Breast epithelium (tissue), 4 donors: ENCODE data around the gene MLX. TPM values are rescaled to one million over a fixed set of nuclear protein-coding genes. Genes with fewer than 3 reads are reported as not detected.
A peak's percentile ranks its signal among the peaks of the same experiment; 100 is the strongest.
"Not testable (repeated sequence)": the region's sequence is repeated elsewhere in the genome, so short reads cannot be mapped to it uniquely, and the experiment has no call there.

ENCODE experiments used
- DNase-seq, 2 donors: peaks; one replicate each; pipeline ENCODE4 v3.0.0-alpha.2; 2019; ENCODE audit warnings: low spot score in 2 of 2
- H3K27ac ChIP-seq, 2 donors: fragments of 200-600 bp; sonication (generic) in 1 of 2; one replicate each; pipeline ENCODE4 v1.5.1; 2016 to 2019; ENCODE audit warnings: mild to moderate bottlenecking in 1 of 2
- H3K27me3 ChIP-seq, 2 donors: fragments of 200-600 bp; sonication (generic) in 1 of 2; one replicate each; pipeline versions ENCODE4 v1.5.1 to v1.6.0; 2017 to 2019; ENCODE audit warnings: control low read depth in 1 of 2, mild to moderate bottlenecking in 1 of 2
- H3K36me3 ChIP-seq: fragments of 200-600 bp; one replicate; pipeline ENCODE4 v1.5.1; 2019
- H3K4me1 ChIP-seq, 2 donors: fragments of 200-600 bp; sonication (generic); one replicate each; pipeline ENCODE4 v1.5.1; 2016 to 2019; ENCODE audit warnings: control low read depth in 1 of 2
- H3K4me3 ChIP-seq, 3 donors: fragments of 200-600 bp; sonication (generic); 1 replicate in 2 of 3; 2 replicates in 1 of 3; pipeline ENCODE4 v1.5.1; 2016 to 2019; ENCODE audit warnings: mild to moderate bottlenecking in 3 of 3, moderate library complexity in 2 of 3
- H3K9me3 ChIP-seq, 2 donors: fragments of 200-600 bp; sonication (generic) in 1 of 2; one replicate each; pipeline ENCODE4 v1.5.1; 2016 to 2019; ENCODE audit warnings: control low read depth in 1 of 2
- CTCF ChIP-seq, 3 donors: fragments of 450-650 bp; IDR thresholded peaks; one replicate each; pipeline ENCODE4 v1.5.1; 2016 to 2017; ENCODE audit warnings: antibody characterized with exemption in 3 of 3, mild to moderate bottlenecking in 3 of 3, moderate library complexity in 3 of 3
- POLR2A ChIP-seq: fragments of 450-650 bp; IDR thresholded peaks from one replicate; pipeline ENCODE4 v1.6.1; 2016; ENCODE audit warnings: antibody characterized with exemption, mild to moderate bottlenecking, moderate library complexity
- POLR2AphosphoS5 ChIP-seq, 3 donors: sonication (generic); formaldehyde crosslinking; IDR thresholded peaks; one replicate each; pipeline ENCODE4 v1.6.1; 2017; ENCODE audit warnings: antibody characterized with exemption in 3 of 3
- intact Hi-C: fragments of 100-400 bp; cut with DNase I; formaldehyde crosslinking; loops from one replicate; pipeline ENCODE4 v1.15.1; 2023; ENCODE audit warnings: low total_unique reads
- total RNA-seq, 3 donors: library from RNA; depleted of rRNA; stranded (reverse); fragments of >200 nt; gene quantifications; one replicate each; pipeline ENCODE4 v1.1.0, GENCODE V29; 2016

The MLX gene
- total RNA-seq, 3 donors from 2014 or later = 27.2 to 49.8 (median 39.4) TPM

- H3K27me3 ChIP-seq = no peaks in the 10 kb centered on the region
- H3K4me1 ChIP-seq = peaks cover 0 to 8% of the 10 kb centered on the region in 2 donors
- no peaks in the 10 kb centered on the region for H3K36me3 ChIP-seq
- peak overlapping the region; percentile 61 to 92 (median 71) for H3K4me3 ChIP-seq
- intact Hi-C loops = no loop called here
- H3K27ac ChIP-seq = peak overlapping the region; percentile 92 to 98
- DNase-seq = peak in 1 of 2 donors; percentile 68
- H3K9me3 ChIP-seq = no peaks in the 10 kb centered on the region
- TF ChIP-seq POLR2AphosphoS5 (IDR thresholded peaks at IDR 0.05) (peak in 2 of 3 donors; percentile 37 to 54), CTCF (IDR thresholded peaks at IDR 0.05) (peak in 1 of 3 donors; percentile 12), POLR2A (no peak)
These were observed 30.3 kb upstream of the MLX start for GRCh38 chr17:42536372-42537155.

GRCh38 chr17:42537156-42537805 lies 29.6 kb upstream of the MLX start:
- peak overlapping the region; percentile 61 to 92 (median 71) for H3K4me3 ChIP-seq
- no peak for DNase-seq
- H3K27me3 ChIP-seq = no peaks in the 10 kb centered on the region
- H3K9me3 ChIP-seq = no peaks in the 10 kb centered on the region
- peaks cover 0 to 8% of the 10 kb centered on the region in 2 donors for H3K4me1 ChIP-seq
- peak overlapping the region; percentile 92 to 98 for H3K27ac ChIP-seq
- no peaks in the 10 kb centered on the region for H3K36me3 ChIP-seq
- TF ChIP-seq POLR2A (no peak), POLR2AphosphoS5 (IDR thresholded peaks at IDR 0.05) (no peak), CTCF (IDR thresholded peaks at IDR 0.05) (no peak)
- intact Hi-C loops = no loop called here

GRCh38 chr17:42537826-42538451 lies 29.0 kb upstream of the MLX start:
- intact Hi-C loops = no loop called here
- Histone ChIP-seq H3K36me3 (no peaks in the 10 kb centered on the region), H3K4me3 (no peak overlapping the region), H3K27me3 (no peaks in the 10 kb centered on the region), H3K9me3 (no peaks in the 10 kb centered on the region), H3K27ac (no peak overlapping the region), H3K4me1 (peaks cover 0 to 8% of the 10 kb centered on the region in 2 donors)
- DNase-seq = no peak
- TF ChIP-seq CTCF (IDR thresholded peaks at IDR 0.05) (no peak), POLR2AphosphoS5 (IDR thresholded peaks at IDR 0.05) (no peak), POLR2A (no peak)

GRCh38 chr17:42538482-42538881 lies 28.4 kb upstream of the MLX start:
- H3K36me3 ChIP-seq = no peaks in the 10 kb centered on the region
- H3K4me3 ChIP-seq = no peak overlapping the region
- no peak for DNase-seq
- no peak for TF ChIP-seq POLR2A
- TF ChIP-seq POLR2AphosphoS5 (IDR thresholded peaks at IDR 0.05) = no peak
- no peak for TF ChIP-seq CTCF (IDR thresholded peaks at IDR 0.05)
- intact Hi-C loops = no loop called here
- no peaks in the 10 kb centered on the region for H3K9me3 ChIP-seq
- H3K27ac ChIP-seq = no peak overlapping the region
- peaks cover 0 to 8% of the 10 kb centered on the region in 2 donors for H3K4me1 ChIP-seq
- no peaks in the 10 kb centered on the region for H3K27me3 ChIP-seq

- DNase-seq, intact Hi-C loops, H3K36me3 ChIP-seq, H3K9me3 ChIP-seq, H3K4me1 ChIP-seq, H3K27me3 ChIP-seq, H3K4me3 ChIP-seq: not testable (repeated sequence)
- peak overlapping the region in 1 of 2 donors; percentile 20 for H3K27ac ChIP-seq
These were observed 26.3 kb upstream of the MLX start for GRCh38 chr17:42540558-42540957.
